Muscle layer of colon (tissue), 2 donors: ENCODE data around the gene TSSC4.

Experiments used
- H3K27ac ChIP-seq: one replicate; pipeline ENCODE4 v1.7.0; 2013; ENCODE audit warnings: low read depth, mild to moderate bottlenecking, low read length, moderate library complexity
- H3K27me3 ChIP-seq, 2 donors: one replicate each; pipeline ENCODE4 v1.7.0; 2013; ENCODE audit warnings: low read length in 2 of 2, mild to moderate bottlenecking in 2 of 2; ENCODE audit not compliant: insufficient read depth in 2 of 2, control insufficient read depth in 1 of 2
- H3K36me3 ChIP-seq: one replicate; pipeline ENCODE4 v1.7.0; 2013; ENCODE audit warnings: mild to moderate bottlenecking, low read length; ENCODE audit not compliant: insufficient read depth
- H3K4me1 ChIP-seq: one replicate; pipeline ENCODE4 v1.7.0; 2013; ENCODE audit warnings: mild to moderate bottlenecking, low read length; ENCODE audit not compliant: insufficient read depth
- H3K4me3 ChIP-seq, 2 donors: one replicate each; pipeline ENCODE4 v1.7.0; 2013; ENCODE audit warnings: low read length in 2 of 2, low read depth in 1 of 2, mild to moderate bottlenecking in 1 of 2, moderate library complexity in 1 of 2
- H3K9ac ChIP-seq: one replicate; pipeline ENCODE4 v1.7.0; 2013; ENCODE audit warnings: low read length
- H3K9me3 ChIP-seq: one replicate; pipeline ENCODE4 v1.7.0; 2013; ENCODE audit warnings: mild to moderate bottlenecking, low read length
- donor health status: abdominal sarcoma.
- donor health status: Adenocarcinoma of cecum.

Gene TSSC4

GRCh38 chr11:2444821-2445745, 44.5 kb downstream of the TSSC4 start, which contains the start of gene KCNQ1:
Gene KCNQ1, plus strand, starts transcription at chr11:2445008. Its CDS starts 91 bp downstream, at chr11:2445099.
- Histone ChIP-seq H3K4me3 (no peak within 1 kb of the TSS), H3K27ac (no peak within 1 kb of the TSS)

GRCh38 chr11:2445746-2446551, 45.4 kb downstream of the TSSC4 start:
- H3K9ac ChIP-seq, result no peak overlapping the region
- no peaks in the 10 kb centered on the region for H3K9me3 ChIP-seq
- H3K36me3 ChIP-seq, result no peaks in the 10 kb centered on the region
- no peak overlapping the region for H3K27ac ChIP-seq
- no peaks in the 10 kb centered on the region for H3K4me1 ChIP-seq
- H3K27me3 ChIP-seq, result peaks cover 0 to 39% of the 10 kb centered on the region in 2 donors
- no peak overlapping the region for H3K4me3 ChIP-seq

More at GRCh38 chr11:2444821-2445745, 44.5 kb downstream of the TSSC4 start, which contains the start of gene KCNQ1:
- Histone ChIP-seq H3K36me3 (no peaks in the 10 kb centered on the region), H3K9me3 (no peaks in the 10 kb centered on the region), H3K4me1 (no peaks in the 10 kb centered on the region), H3K27me3 (peaks cover 0 to 39% of the 10 kb centered on the region in 2 donors), H3K9ac (no peak within 1 kb of the TSS)

GRCh38 chr11:2446590-2447252, 46.2 kb downstream of the TSSC4 start:
- H3K4me3 ChIP-seq, result no peak overlapping the region
- no peak overlapping the region for H3K27ac ChIP-seq
- H3K27me3 ChIP-seq, result peaks cover 0 to 39% of the 10 kb centered on the region in 2 donors
- H3K9ac ChIP-seq, result no peak overlapping the region
- H3K4me1 ChIP-seq, result no peaks in the 10 kb centered on the region
- no peaks in the 10 kb centered on the region for H3K36me3 ChIP-seq
- H3K9me3 ChIP-seq, result no peaks in the 10 kb centered on the region

- Histone ChIP-seq H3K4me1 (no peaks in the 10 kb centered on the region), H3K9ac (no peak overlapping the region), H3K4me3 (no peak overlapping the region), H3K27ac (no peak overlapping the region), H3K27me3 (peaks cover 0 to 39% of the 10 kb centered on the region in 2 donors), H3K9me3 (no peaks in the 10 kb centered on the region), H3K36me3 (no peaks in the 10 kb centered on the region)
Observed at GRCh38 chr11:2447253-2447950, 46.9 kb downstream of the TSSC4 start.

GRCh38 chr11:2447951-2448650, 47.6 kb downstream of the TSSC4 start:
- no peak overlapping the region for H3K27ac ChIP-seq
- H3K27me3 ChIP-seq, result peaks cover 0 to 39% of the 10 kb centered on the region in 2 donors
- no peaks in the 10 kb centered on the region for H3K36me3 ChIP-seq
- no peaks in the 10 kb centered on the region for H3K9me3 ChIP-seq
- no peak overlapping the region for H3K9ac ChIP-seq
- no peak overlapping the region for H3K4me3 ChIP-seq
- H3K4me1 ChIP-seq, result no peaks in the 10 kb centered on the region

- Histone ChIP-seq H3K36me3 (no peaks in the 10 kb centered on the region), H3K9me3 (no peaks in the 10 kb centered on the region), H3K9ac (no peak overlapping the region), H3K4me1 (no peaks in the 10 kb centered on the region), H3K27me3 (peaks cover 0 to 32% of the 10 kb centered on the region in 2 donors), H3K27ac (no peak overlapping the region), H3K4me3 (no peak overlapping the region)
Observed at GRCh38 chr11:2448661-2449547, 48.4 kb downstream of the TSSC4 start.

- peaks cover 0 to 28% of the 10 kb centered on the region in 2 donors for H3K27me3 ChIP-seq
- H3K36me3 ChIP-seq, result no peaks in the 10 kb centered on the region
- no peaks in the 10 kb centered on the region for H3K9me3 ChIP-seq
- no peak overlapping the region for H3K27ac ChIP-seq
- no peaks in the 10 kb centered on the region for H3K4me1 ChIP-seq
- no peak overlapping the region for H3K4me3 ChIP-seq
- no peak overlapping the region for H3K9ac ChIP-seq
Observed at GRCh38 chr11:2449548-2450320, 49.2 kb downstream of the TSSC4 start.

- peaks cover 0 to 25% of the 10 kb centered on the region in 2 donors for H3K27me3 ChIP-seq
- H3K4me1 ChIP-seq, result no peaks in the 10 kb centered on the region
- no peak overlapping the region for H3K27ac ChIP-seq
Observed at GRCh38 chr11:2450321-2451041, 49.9 kb downstream of the TSSC4 start.

GRCh38 chr11:2451336-2451735, 50.8 kb downstream of the TSSC4 start:
- H3K4me3 ChIP-seq, result no peak overlapping the region
- H3K9me3 ChIP-seq, result no peaks in the 10 kb centered on the region
- peaks cover 0 to 16% of the 10 kb centered on the region in 2 donors for H3K27me3 ChIP-seq
- no peak overlapping the region for H3K27ac ChIP-seq
- no peaks in the 10 kb centered on the region for H3K4me1 ChIP-seq
- no peaks in the 10 kb centered on the region for H3K36me3 ChIP-seq
- H3K9ac ChIP-seq, result no peak overlapping the region

More at GRCh38 chr11:2450321-2451041, 49.9 kb downstream of the TSSC4 start:
- Histone ChIP-seq H3K9ac (no peak overlapping the region), H3K36me3 (no peaks in the 10 kb centered on the region), H3K9me3 (no peaks in the 10 kb centered on the region), H3K4me3 (no peak overlapping the region)
